ENCODE data around the gene DHRS1. TPM values are rescaled to one million over a fixed set of nuclear protein-coding genes. Genes with fewer than 3 reads are reported as not detected.
A peak's percentile ranks its signal among the peaks of the same experiment; 100 is the strongest.

The DHRS1 gene
- polyA plus RNA-seq, 1 donor, result 81.3 TPM

GRCh38 chr14:24338843-24339242, 39.3 kb upstream of the DHRS1 start:
- no peak overlapping the region for H3K27ac ChIP-seq (ENCODE audit: low read length)
- H3K4me3 ChIP-seq (ENCODE audit: low read length), result peak overlapping the region; percentile 66

GRCh38 chr14:24337824-24338175, 38.2 kb upstream of the DHRS1 start:
- Histone ChIP-seq H3K36me3 (ENCODE audit: control insufficient read depth, insufficient read depth, low read length) (peaks cover 6% of the 10 kb centered on the region), H3K4me3 (ENCODE audit: low read length) (no peak overlapping the region), H3K9me3 (ENCODE audit: control insufficient read depth, low read depth, low read length) (peaks cover 11% of the 10 kb centered on the region), H3K27ac (ENCODE audit: low read length) (no peak overlapping the region), H3K27me3 (ENCODE audit: control insufficient read depth, insufficient read depth, low read length) (peaks cover 37% of the 10 kb centered on the region), H3K4me1 (ENCODE audit: control insufficient read depth, insufficient read depth, low read length) (peaks cover 31% of the 10 kb centered on the region)
- DNase-seq, result no peak
- WGBS (ENCODE audit: insufficient coverage, low lambda C conversion rate), result no CpG with 5 or more reads among the region's 8 CpGs

More at GRCh38 chr14:24338843-24339242, 39.3 kb upstream of the DHRS1 start:
- Histone ChIP-seq H3K9me3 (ENCODE audit: control insufficient read depth, low read depth, low read length) (peaks cover 11% of the 10 kb centered on the region), H3K36me3 (ENCODE audit: control insufficient read depth, insufficient read depth, low read length) (peaks cover 6% of the 10 kb centered on the region), H3K4me1 (ENCODE audit: control insufficient read depth, insufficient read depth, low read length) (peaks cover 29% of the 10 kb centered on the region), H3K27me3 (ENCODE audit: control insufficient read depth, insufficient read depth, low read length) (peaks cover 27% of the 10 kb centered on the region)
- no CpG with 5 or more reads among the region's 14 CpGs for WGBS (ENCODE audit: insufficient coverage, low lambda C conversion rate)
- DNase-seq, result no peak

- Histone ChIP-seq H3K4me1 (ENCODE audit: control insufficient read depth, insufficient read depth, low read length) (peaks cover 37% of the 10 kb centered on the region), H3K4me3 (ENCODE audit: low read length) (no peak overlapping the region), H3K9me3 (ENCODE audit: control insufficient read depth, low read depth, low read length) (peaks cover 16% of the 10 kb centered on the region), H3K27me3 (ENCODE audit: control insufficient read depth, insufficient read depth, low read length) (peaks cover 42% of the 10 kb centered on the region), H3K36me3 (ENCODE audit: control insufficient read depth, insufficient read depth, low read length) (peaks cover 6% of the 10 kb centered on the region), H3K27ac (ENCODE audit: low read length) (no peak overlapping the region)
- WGBS (ENCODE audit: insufficient coverage, low lambda C conversion rate), result no CpG with 5 or more reads among the region's 7 CpGs
- no peak for DNase-seq
Measured at GRCh38 chr14:24337144-24337823, 37.7 kb upstream of the DHRS1 start.

- Histone ChIP-seq H3K4me1 (ENCODE audit: control insufficient read depth, insufficient read depth, low read length) (peaks cover 37% of the 10 kb centered on the region), H3K36me3 (ENCODE audit: control insufficient read depth, insufficient read depth, low read length) (peaks cover 6% of the 10 kb centered on the region), H3K27me3 (ENCODE audit: control insufficient read depth, insufficient read depth, low read length) (peaks cover 43% of the 10 kb centered on the region), H3K9me3 (ENCODE audit: control insufficient read depth, low read depth, low read length) (peaks cover 16% of the 10 kb centered on the region), H3K4me3 (ENCODE audit: low read length) (no peak overlapping the region), H3K27ac (ENCODE audit: low read length) (no peak overlapping the region)
- DNase-seq, result no peak
- no CpG with 5 or more reads among the region's 12 CpGs for WGBS (ENCODE audit: insufficient coverage, low lambda C conversion rate)
Measured at GRCh38 chr14:24335461-24336171, 36.0 kb upstream of the DHRS1 start.

- peaks cover 6% of the 10 kb centered on the region for H3K36me3 ChIP-seq (ENCODE audit: control insufficient read depth, insufficient read depth, low read length)
- no peak within 1 kb of the TSS for H3K27ac ChIP-seq (ENCODE audit: low read length)
- H3K9me3 ChIP-seq (ENCODE audit: control insufficient read depth, low read depth, low read length), result peaks cover 16% of the 10 kb centered on the region
- no CpG with 5 or more reads among the region's 65 CpGs for WGBS (ENCODE audit: insufficient coverage, low lambda C conversion rate)
- peak within 1 kb of the TSS; percentile 20 for H3K4me3 ChIP-seq (ENCODE audit: low read length)
- H3K4me1 ChIP-seq (ENCODE audit: control insufficient read depth, insufficient read depth, low read length), result peaks cover 34% of the 10 kb centered on the region
- DNase-seq, result peak in 1 of 2 donors; percentile 39
- H3K27me3 ChIP-seq (ENCODE audit: control insufficient read depth, insufficient read depth, low read length), result peaks cover 43% of the 10 kb centered on the region
Measured at GRCh38 chr14:24334431-24335291, 35.1 kb upstream of the DHRS1 start, which contains the start of gene ADCY4. ADCY4 (minus strand) TSS chr14:24335071; CDS start chr14:24334652, 419 bp downstream.

- WGBS (ENCODE audit: insufficient coverage, low lambda C conversion rate), result no CpG with 5 or more reads among the region's 56 CpGs
- Histone ChIP-seq H3K36me3 (ENCODE audit: control insufficient read depth, insufficient read depth, low read length) (peaks cover 4% of the 10 kb centered on the region), H3K27me3 (ENCODE audit: control insufficient read depth, insufficient read depth, low read length) (peaks cover 39% of the 10 kb centered on the region), H3K4me3 (ENCODE audit: low read length) (peak overlapping the region; percentile 26), H3K4me1 (ENCODE audit: control insufficient read depth, insufficient read depth, low read length) (peaks cover 26% of the 10 kb centered on the region), H3K27ac (ENCODE audit: low read length) (no peak overlapping the region), H3K9me3 (ENCODE audit: control insufficient read depth, low read depth, low read length) (peaks cover 13% of the 10 kb centered on the region)
- DNase-seq, result peak; percentile 70 to 80
Measured at GRCh38 chr14:24332268-24332993, 32.9 kb upstream of the DHRS1 start.

GRCh38 chr14:24331731-24332267, 32.2 kb upstream of the DHRS1 start:
- no CpG with 5 or more reads among the region's 26 CpGs for WGBS (ENCODE audit: insufficient coverage, low lambda C conversion rate)
- Histone ChIP-seq H3K27me3 (ENCODE audit: control insufficient read depth, insufficient read depth, low read length) (peaks cover 38% of the 10 kb centered on the region), H3K27ac (ENCODE audit: low read length) (no peak overlapping the region), H3K4me3 (ENCODE audit: low read length) (no peak overlapping the region), H3K36me3 (ENCODE audit: control insufficient read depth, insufficient read depth, low read length) (peaks cover under 1% of the 10 kb centered on the region), H3K4me1 (ENCODE audit: control insufficient read depth, insufficient read depth, low read length) (peaks cover 26% of the 10 kb centered on the region), H3K9me3 (ENCODE audit: control insufficient read depth, low read depth, low read length) (peaks cover 13% of the 10 kb centered on the region)
- no peak for DNase-seq

GRCh38 chr14:24330973-24331674, 31.5 kb upstream of the DHRS1 start:
- Histone ChIP-seq H3K9me3 (ENCODE audit: control insufficient read depth, low read depth, low read length) (peaks cover 13% of the 10 kb centered on the region), H3K27ac (ENCODE audit: low read length) (no peak overlapping the region), H3K36me3 (ENCODE audit: control insufficient read depth, insufficient read depth, low read length) (no peaks in the 10 kb centered on the region), H3K4me1 (ENCODE audit: control insufficient read depth, insufficient read depth, low read length) (peaks cover 26% of the 10 kb centered on the region), H3K27me3 (ENCODE audit: control insufficient read depth, insufficient read depth, low read length) (peaks cover 37% of the 10 kb centered on the region), H3K4me3 (ENCODE audit: low read length) (no peak overlapping the region)
- no peak for DNase-seq
- no CpG with 5 or more reads among the region's 10 CpGs for WGBS (ENCODE audit: insufficient coverage, low lambda C conversion rate)

GRCh38 chr14:24329736-24330135, 30.2 kb upstream of the DHRS1 start:
- peaks cover 25% of the 10 kb centered on the region for H3K27me3 ChIP-seq (ENCODE audit: control insufficient read depth, insufficient read depth, low read length)
- H3K27ac ChIP-seq (ENCODE audit: low read length), result no peak overlapping the region
- no peaks in the 10 kb centered on the region for H3K36me3 ChIP-seq (ENCODE audit: control insufficient read depth, insufficient read depth, low read length)
- peaks cover 21% of the 10 kb centered on the region for H3K4me1 ChIP-seq (ENCODE audit: control insufficient read depth, insufficient read depth, low read length)
- H3K9me3 ChIP-seq (ENCODE audit: control insufficient read depth, low read depth, low read length), result peaks cover 10% of the 10 kb centered on the region
- no CpG with 5 or more reads among the region's 9 CpGs for WGBS (ENCODE audit: insufficient coverage, low lambda C conversion rate)
- no peak overlapping the region for H3K4me3 ChIP-seq (ENCODE audit: low read length)
- no peak for DNase-seq

All from large intestine (tissue), 3 donors.